ENCODE results near the gene GPR150.

The GPR150 gene

DNA sequence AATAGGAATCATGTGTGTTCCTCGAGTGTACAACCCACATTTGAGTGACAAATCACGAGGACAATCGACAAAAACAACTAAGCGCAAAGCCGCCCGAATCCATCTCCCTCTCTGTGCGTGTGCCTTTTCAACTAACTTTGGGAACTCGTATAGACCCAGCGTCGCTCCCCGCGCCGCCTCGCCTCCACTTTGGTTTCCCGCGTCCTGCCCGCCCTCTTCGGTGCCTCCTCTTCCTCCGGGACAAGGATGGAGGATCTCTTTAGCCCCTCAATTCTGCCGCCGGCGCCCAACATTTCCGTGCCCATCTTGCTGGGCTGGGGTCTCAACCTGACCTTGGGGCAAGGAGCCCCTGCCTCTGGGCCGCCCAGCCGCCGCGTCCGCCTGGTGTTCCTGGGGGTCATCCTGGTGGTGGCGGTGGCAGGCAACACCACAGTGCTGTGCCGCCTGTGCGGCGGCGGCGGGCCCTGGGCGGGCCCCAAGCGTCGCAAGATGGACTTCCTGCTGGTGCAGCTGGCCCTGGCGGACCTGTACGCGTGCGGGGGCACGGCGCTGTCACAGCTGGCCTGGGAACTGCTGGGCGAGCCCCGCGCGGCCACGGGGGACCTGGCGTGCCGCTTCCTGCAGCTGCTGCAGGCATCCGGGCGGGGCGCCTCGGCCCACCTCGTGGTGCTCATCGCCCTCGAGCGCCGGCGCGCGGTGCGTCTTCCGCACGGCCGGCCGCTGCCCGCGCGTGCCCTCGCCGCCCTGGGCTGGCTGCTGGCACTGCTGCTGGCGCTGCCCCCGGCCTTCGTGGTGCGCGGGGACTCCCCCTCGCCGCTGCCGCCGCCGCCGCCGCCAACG is at the start of gene GPR150:
Gene GPR150 (plus strand): TSS at position 58 of the 840 bp plus-strand sequence. CDS start 189 bp downstream, at position 247.
- DNase-seq = no peak

DNA sequence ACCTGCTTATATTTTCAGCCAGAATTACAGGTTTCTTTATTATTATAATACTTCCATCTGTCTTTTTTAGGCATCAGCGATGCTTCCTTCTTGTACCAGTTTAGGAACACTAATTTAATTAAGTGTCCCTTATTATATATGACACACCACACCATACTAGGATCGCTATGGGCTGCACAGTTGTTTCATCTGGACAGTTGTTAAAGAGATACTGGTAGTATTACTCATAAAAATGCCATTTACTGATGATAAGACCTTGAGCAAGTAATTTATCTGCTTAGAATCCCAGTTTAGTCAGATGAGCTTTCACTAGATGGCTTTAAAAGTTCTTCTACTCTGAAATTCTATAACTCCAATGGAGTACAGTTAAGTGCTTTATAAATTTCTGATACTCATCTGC is 47.9 kb upstream of the GPR150 start:
- no peak for DNase-seq

DNA sequence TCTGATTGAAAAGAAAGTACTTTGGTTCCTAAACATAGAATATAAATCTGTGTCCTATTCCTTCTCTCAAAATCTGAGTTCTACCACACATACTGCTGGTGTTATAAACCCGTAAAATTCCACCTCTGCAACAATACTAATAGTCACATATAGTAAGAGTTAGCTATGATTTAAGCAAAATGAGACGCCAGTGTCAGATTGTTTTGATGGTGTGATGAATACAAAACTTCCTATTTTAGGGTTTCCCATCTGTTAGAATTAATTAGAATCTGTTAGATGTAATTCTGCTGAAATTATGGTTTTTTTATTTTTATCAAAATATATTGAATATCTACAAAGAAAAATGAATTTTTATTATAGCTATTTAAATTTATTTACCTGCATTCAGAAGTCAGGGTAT is 38.3 kb upstream of the GPR150 start:
- DNase-seq = no peak

DNA sequence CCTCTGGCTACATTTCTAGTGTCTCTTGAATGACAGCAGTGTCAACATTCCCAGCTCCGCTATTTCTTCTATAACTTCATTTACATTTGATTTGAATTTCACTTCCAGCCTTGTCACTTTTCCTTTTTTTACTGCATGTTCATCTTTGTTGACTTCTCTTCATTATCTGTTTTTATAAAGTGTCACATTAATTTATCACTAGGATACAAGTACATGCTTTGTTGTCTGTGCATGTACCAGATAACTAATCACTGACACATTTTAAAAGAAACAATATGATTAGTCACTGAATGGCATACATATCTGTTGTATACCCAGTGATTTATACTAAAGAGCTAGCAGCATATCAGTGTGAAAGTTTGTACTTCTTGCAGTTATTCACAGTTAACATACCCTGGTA is 35.9 kb upstream of the GPR150 start:
- no peak for DNase-seq

DNA sequence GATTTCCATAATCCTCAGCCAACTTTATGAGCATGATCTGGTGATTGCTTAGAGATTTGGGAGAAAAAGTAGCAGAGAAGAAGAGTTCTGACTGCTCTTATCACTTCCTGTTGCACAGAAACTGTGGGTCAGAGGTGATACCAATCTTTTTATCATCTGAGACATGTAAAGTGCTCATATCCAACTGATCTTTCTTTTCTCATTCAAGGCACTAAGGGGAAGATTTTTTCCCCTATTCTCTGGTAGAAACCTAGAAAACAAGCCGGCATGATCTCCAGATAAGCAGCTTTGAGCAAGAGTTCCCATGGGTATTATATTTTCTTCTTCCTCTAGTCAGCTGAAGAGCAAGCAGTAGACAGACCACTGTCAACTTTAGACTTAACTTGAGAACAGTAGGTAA is 29.0 kb upstream of the GPR150 start:
- DNase-seq = no peak

DNA sequence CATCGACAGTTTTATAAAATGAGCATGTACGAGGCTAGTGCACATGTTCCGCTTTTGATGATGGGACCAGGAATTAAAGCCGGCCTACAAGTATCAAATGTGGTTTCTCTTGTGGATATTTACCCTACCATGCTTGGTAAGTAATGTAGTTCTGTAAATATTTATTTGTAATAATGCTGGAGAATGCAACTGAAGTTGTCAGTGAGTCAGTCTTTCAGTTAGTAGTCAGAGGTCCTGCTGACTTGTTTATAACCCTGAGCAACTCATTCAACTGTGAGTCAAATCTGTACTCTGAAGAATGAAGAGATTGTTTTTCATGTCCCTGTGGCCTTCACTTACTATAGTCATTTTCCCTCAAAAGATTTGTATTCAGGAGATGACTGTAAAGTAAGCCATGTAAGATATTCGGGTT is 28.4 kb upstream of the GPR150 start:
- no peak for DNase-seq

DNA sequence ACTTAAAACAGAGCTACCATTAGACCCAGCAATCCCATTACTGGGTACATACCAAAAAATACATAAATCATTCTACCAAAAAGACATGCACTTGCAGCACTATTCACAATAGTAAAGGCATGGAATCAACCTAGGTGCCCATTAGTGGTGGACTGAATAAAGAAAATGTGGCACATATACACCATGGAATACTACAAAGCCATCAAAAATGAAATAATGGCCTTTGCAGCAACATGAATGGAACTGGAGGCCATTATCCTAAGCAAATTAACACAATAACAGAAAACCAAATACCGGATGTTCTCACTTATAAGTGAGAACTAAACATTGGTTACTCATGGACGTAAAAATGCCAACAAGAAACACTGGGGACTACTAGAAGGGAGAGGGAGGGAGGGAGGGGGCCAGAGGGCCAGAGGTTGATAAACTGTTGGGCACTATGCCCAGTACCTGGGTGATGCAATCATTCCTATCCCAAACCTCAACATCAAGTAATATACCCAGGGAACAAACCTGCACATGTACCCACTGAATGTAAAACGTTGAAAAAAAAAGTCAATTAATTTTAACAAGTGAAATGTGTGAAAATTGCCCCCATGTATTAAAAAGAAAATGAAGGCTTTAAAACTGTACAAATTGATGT is 24.5 kb upstream of the GPR150 start:
- DNase-seq = no peak

DNA sequence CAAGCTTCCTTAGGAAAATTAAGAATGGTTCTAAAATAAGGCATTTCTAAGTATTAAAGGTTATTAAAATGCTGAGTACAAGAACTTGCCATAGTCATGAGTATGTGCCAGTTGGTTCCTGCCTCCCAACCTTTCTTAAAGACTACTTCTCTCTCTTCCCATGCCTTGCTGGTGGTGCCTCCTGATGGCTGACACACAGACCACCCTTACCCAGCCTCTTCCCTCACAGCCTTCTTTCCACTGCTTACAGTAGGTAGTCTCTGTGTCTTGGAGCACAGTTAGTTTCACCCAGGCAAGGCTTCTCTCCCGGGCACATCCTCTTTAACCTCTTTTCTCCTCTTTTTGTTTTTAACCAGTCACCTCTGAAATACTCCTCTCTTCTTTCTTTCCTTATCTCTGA is 20.6 kb upstream of the GPR150 start:
- no peak for DNase-seq

DNA sequence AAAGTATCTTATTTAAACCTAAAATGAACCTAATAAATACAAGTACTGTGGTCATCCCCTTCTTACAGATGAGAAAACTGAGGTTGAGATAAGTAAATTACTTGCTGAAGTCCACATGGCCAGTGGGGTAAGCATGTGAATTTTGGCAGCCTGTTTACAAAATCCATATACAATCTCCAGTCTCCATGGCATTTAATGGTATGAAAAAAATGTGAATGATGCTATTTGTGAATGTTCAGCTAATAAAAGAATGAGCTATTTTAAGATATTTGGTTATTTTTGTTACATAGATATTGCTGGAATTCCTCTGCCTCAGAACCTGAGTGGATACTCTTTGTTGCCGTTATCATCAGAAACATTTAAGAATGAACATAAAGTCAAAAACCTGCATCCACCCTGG is 19.3 kb upstream of the GPR150 start:
- DNase-seq = no peak

DNA sequence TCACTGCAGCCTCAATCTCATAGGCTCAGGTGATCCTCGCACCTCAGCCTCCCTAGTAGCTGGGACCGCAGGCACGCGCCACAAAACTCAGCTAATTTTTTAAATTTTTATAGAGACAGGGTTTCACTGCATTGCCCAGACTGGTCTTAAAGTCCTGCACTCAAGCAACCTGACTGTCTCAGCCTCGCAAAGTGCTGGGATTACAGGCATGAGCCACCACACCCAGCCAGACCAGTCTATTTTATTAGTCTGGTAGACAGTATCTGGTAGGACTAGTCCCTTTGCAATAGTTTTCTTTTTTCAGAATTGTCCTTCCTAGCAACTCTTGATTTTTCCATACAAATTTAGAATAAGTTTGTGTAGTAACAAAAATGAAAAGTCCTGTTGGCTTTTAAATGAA is 14.1 kb upstream of the GPR150 start:
- DNase-seq = no peak

DNA sequence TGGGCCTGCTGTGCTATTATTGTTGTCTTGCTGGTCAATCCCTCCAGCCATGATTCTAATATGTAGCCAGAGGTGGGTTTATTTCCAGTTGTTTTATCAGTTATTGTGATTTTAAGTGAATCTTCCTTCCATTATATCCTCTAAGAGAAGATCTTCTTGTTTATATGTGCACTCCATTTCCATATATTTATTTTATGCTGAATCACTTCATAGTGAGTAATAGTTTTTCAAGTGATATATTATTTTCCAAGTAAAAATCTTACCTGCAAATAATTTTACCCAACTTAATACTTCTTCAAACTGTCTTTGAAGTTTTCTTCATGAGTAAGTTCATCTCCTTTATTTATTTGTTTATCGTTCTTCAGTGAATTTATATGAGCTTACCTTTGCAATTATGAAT is 13.5 kb upstream of the GPR150 start:
- DNase-seq = no peak

DNA sequence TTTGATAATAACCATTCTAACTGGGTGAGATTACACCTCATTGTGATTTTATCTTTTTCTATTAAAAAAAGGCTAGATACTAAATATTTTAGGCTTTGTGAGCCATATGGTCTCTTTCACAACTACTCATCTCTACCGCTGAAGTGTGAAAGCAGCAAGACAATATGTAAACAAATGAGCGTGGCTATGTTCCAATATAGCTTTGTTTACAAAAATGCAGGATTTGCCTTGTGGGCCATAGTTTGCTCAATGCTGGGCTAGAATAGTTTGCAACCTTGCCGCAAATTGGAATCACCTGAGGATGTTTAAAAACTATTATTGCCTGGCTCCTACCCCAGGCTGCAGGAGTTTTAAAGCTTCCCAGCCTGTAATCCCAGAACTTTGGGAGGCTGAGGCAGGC is 10.2 kb upstream of the GPR150 start:
- no peak for DNase-seq

DNA sequence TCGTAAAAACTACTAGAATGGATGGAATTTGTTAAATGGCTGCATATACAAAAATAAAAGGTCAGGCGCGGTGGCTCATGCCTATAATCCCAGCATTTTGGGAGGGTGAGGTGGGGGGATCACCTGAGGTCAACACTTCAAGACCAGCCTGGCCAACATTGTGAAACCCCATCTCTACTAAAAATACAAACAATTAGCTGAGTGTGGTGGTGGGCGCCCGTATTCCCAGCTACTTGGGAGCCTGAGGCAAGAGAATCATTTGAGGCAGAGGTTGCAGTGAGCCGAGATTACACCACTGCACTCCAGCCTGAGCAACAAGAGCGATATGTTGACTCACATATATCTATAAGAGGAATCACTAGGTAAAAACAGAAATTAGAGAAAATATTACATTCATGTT is 9.3 kb upstream of the GPR150 start:
- DNase-seq = no peak

DNA sequence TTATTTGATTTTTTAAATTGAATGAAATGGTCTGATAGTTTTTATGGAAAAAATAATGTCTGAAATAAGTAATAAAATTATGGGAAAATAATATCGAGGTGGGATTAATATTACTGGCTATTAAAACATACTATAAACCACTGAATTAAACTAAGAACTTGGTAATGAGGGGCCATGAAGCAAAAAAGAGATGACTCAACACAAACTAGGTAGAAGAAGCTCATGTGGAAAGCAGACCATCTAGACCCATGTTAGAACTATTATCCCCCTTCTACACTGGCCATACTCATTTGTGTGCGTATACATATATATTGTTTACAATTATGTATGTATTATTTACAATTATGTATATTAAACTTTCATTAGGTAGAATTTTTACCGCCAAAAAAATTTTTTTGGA is 8.5 kb upstream of the GPR150 start:
- no peak for DNase-seq

DNA sequence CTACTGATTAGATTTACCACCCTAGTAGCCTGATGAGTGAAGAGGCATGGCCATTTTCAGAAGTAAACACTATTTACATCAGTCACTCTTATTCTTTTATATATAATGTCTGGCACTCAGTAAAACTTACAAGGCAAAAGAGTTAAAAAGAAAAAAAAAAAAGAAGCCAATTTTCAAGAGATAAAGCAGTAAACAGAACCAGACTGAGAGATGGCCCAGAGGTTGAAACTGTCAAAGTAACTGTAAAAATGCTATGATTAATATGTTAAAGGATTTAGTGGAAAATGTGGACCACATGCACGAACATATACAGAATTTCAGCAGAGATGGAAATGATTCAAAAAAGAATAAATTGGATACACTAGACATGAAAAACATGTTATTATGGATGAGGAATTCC is 6.4 kb upstream of the GPR150 start:
- DNase-seq = no peak

DNA sequence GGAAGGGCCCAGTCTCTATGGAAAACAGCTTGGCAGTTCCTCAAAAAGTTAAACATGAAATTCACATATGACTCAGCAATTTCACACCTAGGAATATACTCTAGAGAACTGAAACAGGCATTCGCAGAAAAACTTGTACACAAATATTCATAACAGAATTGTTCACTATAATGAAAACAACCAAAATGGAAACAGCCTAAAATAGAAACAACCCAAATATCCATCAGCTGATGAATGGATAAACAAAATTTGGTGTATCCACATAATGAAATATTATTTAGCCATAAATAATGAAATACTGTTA is 4.8 kb upstream of the GPR150 start:
- no peak for DNase-seq

DNA sequence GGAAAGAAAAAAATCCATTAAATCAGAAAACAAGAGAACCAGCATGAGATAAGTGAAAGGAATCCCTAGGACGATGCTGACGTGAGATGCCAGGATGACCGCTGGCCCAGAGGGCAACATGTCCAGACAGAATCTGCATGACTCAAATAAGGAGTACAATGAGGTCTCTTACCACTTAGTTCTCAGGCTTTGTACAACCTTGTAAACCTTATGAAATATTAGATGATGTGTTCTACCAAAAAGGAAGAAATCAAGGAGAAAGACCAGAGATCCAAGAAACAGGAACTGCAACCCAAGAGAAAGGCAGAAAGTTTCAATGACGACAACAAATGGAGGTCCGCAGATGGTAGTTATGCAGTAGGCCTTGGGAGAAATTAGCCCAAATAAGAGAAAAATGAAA is 2.8 kb upstream of the GPR150 start:
- no peak for DNase-seq

DNA sequence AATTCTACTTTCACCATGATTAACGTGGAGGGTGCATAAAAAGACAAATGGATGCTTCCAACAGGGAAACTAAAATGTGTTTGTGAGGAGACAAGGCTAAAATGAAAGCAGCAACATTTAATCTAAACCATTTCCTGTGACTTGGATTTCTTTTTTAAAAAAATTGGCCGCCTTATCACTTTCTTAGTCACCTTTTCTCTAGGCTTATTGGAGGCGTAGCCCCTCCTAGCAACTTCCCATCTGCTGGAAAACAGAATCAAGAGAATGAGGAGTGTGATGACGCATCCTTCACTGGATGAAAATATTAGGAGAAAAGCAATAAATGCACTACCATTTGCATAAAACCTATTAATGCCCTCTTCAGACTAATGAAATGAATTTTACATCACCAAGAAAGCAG is 791 bp upstream of the GPR150 start:
- DNase-seq = no peak

DNA sequence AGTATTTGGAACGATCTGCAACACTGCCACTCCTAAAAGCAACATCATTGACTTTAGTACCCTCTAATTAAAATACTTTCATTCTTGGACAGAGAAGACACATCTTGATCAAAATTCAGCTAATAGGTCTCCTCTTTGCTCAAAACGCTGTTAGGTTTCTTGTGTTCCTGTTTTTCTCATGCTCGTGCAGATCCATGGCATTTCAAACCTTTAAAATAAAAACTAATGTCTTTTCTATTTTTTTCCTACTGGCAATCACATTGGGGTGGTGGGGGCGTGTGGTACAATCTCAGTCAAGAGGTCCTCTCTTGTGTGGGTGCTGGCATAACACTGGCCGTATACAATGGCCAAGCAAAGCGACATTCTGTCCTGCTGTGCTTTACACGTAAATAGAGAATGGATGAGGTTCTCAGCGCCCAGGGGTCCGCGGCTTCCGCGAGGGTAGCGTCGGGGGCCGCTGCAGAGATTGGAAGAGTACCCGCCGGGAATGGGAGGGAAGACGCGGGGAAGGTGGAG is 315 bp upstream of the GPR150 start:
- no peak for DNase-seq

DNA sequence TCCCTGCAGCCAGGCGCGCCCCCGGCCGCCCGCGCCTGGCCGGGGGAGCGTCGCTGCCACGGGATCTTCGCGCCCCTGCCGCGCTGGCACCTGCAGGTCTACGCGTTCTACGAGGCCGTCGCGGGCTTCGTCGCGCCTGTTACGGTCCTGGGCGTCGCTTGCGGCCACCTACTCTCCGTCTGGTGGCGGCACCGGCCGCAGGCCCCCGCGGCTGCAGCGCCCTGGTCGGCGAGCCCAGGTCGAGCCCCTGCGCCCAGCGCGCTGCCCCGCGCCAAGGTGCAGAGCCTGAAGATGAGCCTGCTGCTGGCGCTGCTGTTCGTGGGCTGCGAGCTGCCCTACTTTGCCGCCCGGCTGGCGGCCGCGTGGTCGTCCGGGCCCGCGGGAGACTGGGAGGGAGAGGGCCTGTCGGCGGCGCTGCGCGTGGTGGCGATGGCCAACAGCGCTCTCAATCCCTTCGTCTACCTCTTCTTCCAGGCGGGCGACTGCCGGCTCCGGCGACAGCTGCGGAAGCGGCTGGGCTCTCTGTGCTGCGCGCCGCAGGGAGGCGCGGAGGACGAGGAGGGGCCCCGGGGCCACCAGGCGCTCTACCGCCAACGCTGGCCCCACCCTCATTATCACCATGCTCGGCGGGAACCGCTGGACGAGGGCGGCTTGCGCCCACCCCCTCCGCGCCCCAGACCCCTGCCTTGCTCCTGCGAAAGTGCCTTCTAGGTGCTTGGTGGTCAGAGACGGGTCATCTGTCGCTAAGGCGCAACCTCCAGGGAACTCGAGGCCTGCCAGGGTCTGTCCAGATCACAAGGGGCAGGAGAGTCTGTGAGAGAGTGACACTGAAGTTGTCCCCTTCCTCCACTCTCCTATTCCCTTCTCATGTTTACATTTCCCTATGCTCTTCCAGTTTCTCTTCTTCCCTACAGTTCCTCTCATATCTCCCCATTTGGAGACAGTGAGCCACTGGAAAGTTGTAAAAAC is 1.3 kb downstream of the GPR150 start:
- no peak for DNase-seq

DNA sequence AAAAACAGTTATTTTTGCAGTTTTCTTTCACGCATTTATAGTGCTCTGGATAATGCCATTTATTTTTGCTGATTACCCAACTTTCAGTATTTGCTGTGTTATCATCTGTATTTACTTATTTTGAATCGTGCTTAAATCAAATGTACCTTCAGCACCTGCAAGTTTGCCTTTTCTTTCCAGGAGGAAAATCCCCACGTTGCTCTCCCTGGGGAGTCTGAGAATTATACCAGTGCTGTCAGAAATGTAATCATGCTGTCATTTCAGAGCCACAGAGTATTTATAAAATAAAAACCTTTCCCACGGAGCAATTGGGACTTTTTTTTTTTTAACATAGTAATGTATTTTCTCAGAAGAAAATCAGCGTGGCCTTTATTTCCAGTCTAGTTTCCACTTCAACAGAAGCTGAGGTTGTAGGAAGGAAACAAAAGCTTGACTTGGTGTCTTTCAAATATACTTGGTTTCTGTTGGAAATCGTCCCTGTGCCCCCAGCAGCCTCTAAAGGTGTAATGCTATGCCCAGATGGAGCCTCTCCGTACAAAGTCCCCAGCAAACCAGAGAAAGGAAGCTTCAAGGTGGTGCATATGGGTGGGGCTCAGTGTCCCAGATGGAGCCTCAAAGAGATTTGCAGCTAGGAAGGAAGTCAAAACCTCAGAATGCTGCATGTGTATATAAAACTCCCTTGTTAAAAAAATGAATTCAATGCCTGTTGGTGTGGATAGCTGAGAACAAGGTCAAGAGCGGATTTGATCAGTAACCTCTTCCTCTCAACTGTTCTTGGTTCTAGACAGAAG is 2.1 kb downstream of the GPR150 start:
- no peak for DNase-seq

DNA sequence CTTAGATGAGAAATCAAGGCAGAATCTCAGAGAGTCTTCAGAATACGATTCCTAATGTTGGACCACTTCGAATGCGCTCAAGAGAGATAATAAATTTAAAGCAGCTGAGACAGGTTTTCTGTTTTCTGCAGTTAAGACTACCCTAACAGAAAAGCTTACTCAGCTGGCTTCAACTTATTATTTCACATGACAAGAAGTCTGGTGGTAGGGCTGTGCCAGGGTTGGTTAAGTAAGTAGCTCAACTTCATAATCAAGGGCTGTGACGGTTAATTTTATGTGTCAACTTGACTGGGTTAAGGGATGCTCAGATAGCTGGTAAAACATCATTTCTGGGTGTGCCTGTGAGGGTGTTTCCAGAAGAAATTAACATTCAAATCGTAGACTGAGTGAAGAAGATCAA is 3.8 kb downstream of the GPR150 start:
- no peak for DNase-seq

DNA sequence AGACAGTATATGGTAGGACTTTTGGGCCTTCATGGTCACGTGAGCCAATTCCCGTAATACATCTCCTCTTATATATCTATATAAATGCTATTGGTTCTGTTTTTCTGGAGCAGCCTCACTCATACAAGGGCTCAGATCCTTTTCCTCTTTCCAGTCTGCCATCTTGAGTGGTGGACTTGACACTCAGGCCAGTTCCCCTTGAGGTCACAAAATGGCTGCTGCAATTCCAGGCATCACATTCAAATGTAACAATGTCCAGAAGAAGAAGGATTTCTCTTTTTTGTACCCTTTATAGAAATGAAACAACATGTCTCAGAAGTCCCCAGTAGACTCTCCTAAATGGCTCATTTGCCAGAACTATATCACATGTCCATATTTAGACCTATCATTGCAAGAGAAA is 4.5 kb downstream of the GPR150 start:
- no peak for DNase-seq
